Keratinocyte (primary cell): ENCODE measurements around the gene CYTH1. TPM values are rescaled to one million over a fixed set of nuclear protein-coding genes. Genes with fewer than 3 reads are reported as not detected.
A peak's percentile ranks its signal among the peaks of the same experiment; 100 is the strongest.

Experiments
- DNase-seq: peaks from one replicate; pipeline ENCODE4 v3.0.0-alpha.2; 2011; ENCODE audit warnings: low read depth, missing footprints, low spot score
- FAIRE-seq: peaks from 2 replicates; lab custom pipeline; 2011; peaks lifted over from hg19 to GRCh38; lab: Jason Lieb, UNC
- H2AFZ ChIP-seq: 2 replicates; pipeline ENCODE4 v1.6.0; 2012; ENCODE audit warnings: low read length, control low read depth, inconsistent platforms; ENCODE audit not compliant: control insufficient read depth
- H3K27ac ChIP-seq: 2 replicates; pipeline ENCODE4 v1.5.1; 2011; ENCODE audit warnings: low read length; ENCODE audit not compliant: control insufficient read depth, insufficient read depth
- H3K27me3 ChIP-seq: 3 replicates; pipeline ENCODE4 v1.6.0; 2011; ENCODE audit warnings: low read length; ENCODE audit not compliant: control insufficient read depth, insufficient read depth; ENCODE audit errors: extremely low read depth
- H3K36me3 ChIP-seq, 2 experiments: 2 replicates in 1 of 2; 3 replicates in 1 of 2; pipeline ENCODE4 v1.5.1; 2011; ENCODE audit warnings: low read length in 2 of 2, mild to moderate bottlenecking in 1 of 2; ENCODE audit not compliant: control insufficient read depth in 2 of 2, insufficient read depth in 2 of 2; ENCODE audit errors: extremely low read depth in 1 of 2
- H3K4me1 ChIP-seq: 3 replicates; pipeline ENCODE4 v1.5.1; 2011; ENCODE audit warnings: low read length; ENCODE audit not compliant: control insufficient read depth, insufficient read depth; ENCODE audit errors: extremely low read depth
- H3K4me2 ChIP-seq: 3 replicates; pipeline ENCODE4 v1.6.0; 2011; ENCODE audit warnings: low read depth, low read length; ENCODE audit not compliant: control insufficient read depth, insufficient read depth; ENCODE audit errors: extremely low read depth
- H3K4me3 ChIP-seq, 3 experiments: fragments of 200-600 bp in 1 of 3; sonication (generic) in 1 of 3; 2 replicates in 2 of 3; 3 replicates in 1 of 3; pipeline ENCODE4 v1.5.1; 2011 to 2016; ENCODE audit warnings: low read length in 3 of 3, mild to moderate bottlenecking in 3 of 3, control low read depth in 2 of 3, inconsistent platforms in 1 of 3, low read depth in 1 of 3, mixed read lengths in 1 of 3, mixed run types in 1 of 3, moderate library complexity in 1 of 3; ENCODE audit not compliant: control insufficient read depth in 2 of 3, insufficient read depth in 2 of 3; ENCODE audit errors: extremely low read depth in 1 of 3
- H3K79me2 ChIP-seq: 2 replicates; pipeline ENCODE4 v1.6.0; 2012; ENCODE audit warnings: low read length; ENCODE audit not compliant: control insufficient read depth, insufficient read depth
- H3K9ac ChIP-seq: 3 replicates; pipeline ENCODE4 v1.6.0; 2011; ENCODE audit warnings: low read length; ENCODE audit not compliant: control insufficient read depth, insufficient read depth; ENCODE audit errors: extremely low read depth
- H3K9me1 ChIP-seq: 3 replicates; pipeline ENCODE4 v1.6.0; 2011; ENCODE audit warnings: low read length; ENCODE audit not compliant: control insufficient read depth, insufficient read depth; ENCODE audit errors: extremely low read depth
- H3K9me3 ChIP-seq: 2 replicates; pipeline ENCODE4 v1.5.1; 2012; ENCODE audit warnings: low read depth, low read length; ENCODE audit not compliant: control insufficient read depth
- H4K20me1 ChIP-seq: 3 replicates; pipeline ENCODE4 v1.6.0; 2011; ENCODE audit warnings: low read length; ENCODE audit not compliant: control insufficient read depth, insufficient read depth; ENCODE audit errors: extremely low read depth
- CTCF ChIP-seq, 3 experiments: IDR thresholded peaks in 1 of 3; conservative IDR thresholded peaks in 1 of 3; optimal IDR thresholded peaks in 1 of 3; 2 replicates in 2 of 3; 3 replicates in 1 of 3; pipeline versions ENCODE3 to v1.5.1; 2011; ENCODE audit warnings: low read length in 3 of 3, mild to moderate bottlenecking in 3 of 3, moderate library complexity in 2 of 3, control low read depth in 1 of 3, inconsistent platforms in 1 of 3; ENCODE audit not compliant: insufficient read depth in 2 of 3; ENCODE audit errors: extremely low read depth in 1 of 3
- EZH2 ChIP-seq: IDR thresholded peaks from one replicate; pipeline ENCODE4 v1.6.1; 2012; ENCODE audit warnings: inconsistent platforms, mild to moderate bottlenecking, low read length, moderate library complexity
- dilution Hi-C: fragments of 300-500 bp; cut with MboI; formaldehyde crosslinking; loops from one replicate; pipeline ENCODE4 v1.7.0; 2020; ENCODE audit warnings: low sequenced_read_pairs; ENCODE audit not compliant: extremely low pct_ligation_motif_present
- polyA plus RNA-seq, 5 experiments: library from polyadenylated mRNA; depleted of rRNA in 3 of 5; stranded (reverse) in 3 of 5; stranded (forward) in 1 of 5; unstranded in 1 of 5; fragments of >200 nt; gene quantifications; 1 replicate in 1 of 5; 2 replicates in 3 of 5; 3 replicates in 1 of 5; pipeline versions ENCODE4 v1.2.1 to v1.2.3, GENCODE V29; 2011 to 2012; ENCODE audit warnings: missing spikeins in 2 of 5, low read depth in 1 of 5, low replicate concordance in 1 of 5

CYTH1 gene
- polyA plus RNA-seq, 1 donor (not counting 4 experiments of a cell fraction or from before 2014, with no cell fraction given), result 28.3 TPM

DNA sequence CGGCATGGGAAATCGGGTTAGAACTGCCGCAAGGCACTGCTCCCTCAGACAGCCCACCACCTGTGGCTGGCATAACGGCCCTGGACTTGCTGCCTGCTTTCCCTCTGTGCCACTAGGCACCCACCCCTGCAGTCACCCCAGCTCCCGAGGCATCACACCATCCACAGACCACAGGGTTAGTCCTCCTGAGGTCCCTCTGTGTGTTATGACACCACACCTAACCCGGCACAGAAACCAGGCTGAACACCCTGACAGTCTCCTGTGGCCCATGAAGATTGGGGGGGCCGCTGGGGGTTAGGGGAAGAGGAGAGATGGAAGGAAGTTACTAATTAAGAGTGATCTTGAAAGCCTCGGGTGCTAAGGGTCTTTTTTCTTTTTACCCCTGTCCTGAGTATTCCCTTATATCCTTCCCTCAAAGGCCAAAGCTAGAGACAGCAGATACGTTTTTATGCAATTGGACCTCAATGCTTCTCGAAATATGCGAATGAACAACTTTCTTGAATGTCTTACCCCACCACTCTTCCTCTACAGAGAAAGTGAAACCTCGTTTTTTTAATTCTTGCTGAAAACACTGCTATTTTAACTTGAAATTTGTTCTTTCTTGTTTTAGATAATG, 7.0 kb downstream of the CYTH1 start:
- TF ChIP-seq CTCF (optimal IDR thresholded peaks at IDR 0.05 in 1 of 3, IDR thresholded peaks at IDR 0.05 in 1 of 3, conservative IDR thresholded peaks at IDR 0.05 in 1 of 3; ENCODE audit: extremely low read depth in 1 of 3, insufficient read depth in 2 of 3, low read length in 3 of 3) (no peak), EZH2 (no peak)
- Histone ChIP-seq H3K79me2 (peaks cover 66% of the 10 kb centered on the region), H3K27ac (peak overlapping the region; percentile 15), H2AFZ (peak overlapping the region; percentile 6), H3K9me1 (peaks cover 3% of the 10 kb centered on the region), H3K4me2 (peak overlapping the region; percentile 77), H3K27me3 (no peaks in the 10 kb centered on the region), H3K9me3 (no peaks in the 10 kb centered on the region), H3K4me3 (peak overlapping the region in 1 of 3 experiments; percentile 29), H4K20me1 (no peaks in the 10 kb centered on the region), H3K9ac (peak overlapping the region; percentile 56), H3K36me3 (no peaks in the 10 kb centered on the region), H3K4me1 (peaks cover 24% of the 10 kb centered on the region)
- dilution Hi-C loops, result no loop called here
- FAIRE-seq, result no peak
- DNase-seq, result no peak

DNA sequence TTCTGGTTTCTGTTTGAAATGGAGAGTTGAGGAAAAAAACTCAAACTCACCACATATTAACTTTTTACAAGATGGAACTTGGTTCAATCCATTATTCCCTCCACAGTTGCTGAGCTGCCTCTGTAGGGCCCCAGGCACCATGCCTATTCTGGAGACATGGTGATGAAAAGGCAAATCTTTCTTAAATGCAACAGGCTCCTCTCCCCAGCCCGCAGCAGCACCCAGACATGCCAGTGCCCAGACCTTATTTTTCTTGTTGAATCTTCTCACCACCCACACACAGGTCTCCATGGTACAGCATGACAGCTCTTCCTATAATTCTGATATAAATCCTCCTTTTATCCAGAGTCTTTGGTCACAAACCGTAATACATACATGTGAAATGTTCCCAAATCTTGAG, 7.6 kb downstream of the CYTH1 start:
- Histone ChIP-seq H3K4me1 (peaks cover 18% of the 10 kb centered on the region), H3K36me3 (no peaks in the 10 kb centered on the region), H2AFZ (no peak overlapping the region), H3K79me2 (peaks cover 65% of the 10 kb centered on the region), H3K27ac (peak overlapping the region; percentile 15), H4K20me1 (no peaks in the 10 kb centered on the region), H3K27me3 (no peaks in the 10 kb centered on the region), H3K4me3 (peak overlapping the region in 1 of 3 experiments; percentile 29), H3K9me1 (peaks cover 3% of the 10 kb centered on the region), H3K9ac (peak overlapping the region; percentile 56), H3K4me2 (peak overlapping the region; percentile 77), H3K9me3 (no peaks in the 10 kb centered on the region)
- TF ChIP-seq CTCF (optimal IDR thresholded peaks at IDR 0.05 in 1 of 3, IDR thresholded peaks at IDR 0.05 in 1 of 3, conservative IDR thresholded peaks at IDR 0.05 in 1 of 3; ENCODE audit: extremely low read depth in 1 of 3, insufficient read depth in 2 of 3, low read length in 3 of 3) (no peak), EZH2 (no peak)
- dilution Hi-C loops, result no loop called here
- FAIRE-seq (no peak), DNase-seq (no peak)
